Cardiac septum (tissue), 1 donor: ENCODE results near the gene POLE. TPM values are rescaled to one million over a fixed set of nuclear protein-coding genes. Genes with fewer than 3 reads are reported as not detected.
"Not testable (repeated sequence)": the region's sequence is repeated elsewhere in the genome, so short reads cannot be mapped to it uniquely, and the experiment has no call there.

Experiments used
- DNase-seq: peaks from one replicate; pipeline ENCODE4 v3.0.0-alpha.2; 2020; ENCODE audit warnings: low spot score
- intact Hi-C: fragments of 100-400 bp; cut with DNase I; formaldehyde crosslinking; loops from one replicate; pipeline ENCODE4 v1.14.0; 2022
- total RNA-seq: library from RNA; stranded (reverse); fragmentation: NEBNext Ultra II Directional; extraction: Animal tissue kit (Norgen Biotek cat#: 25700); gene quantifications from one replicate; pipeline ENCODE4 v1.2.1, GENCODE V29; 2021
- donor health status: DM: no; HTN: no; CAD: no.

The POLE gene
- total RNA-seq, 1 donor from 2014 or later, result 12.1 TPM

GRCh38 chr12:132692030-132692429 is 4.9 kb upstream of the POLE start:
- intact Hi-C loops, DNase-seq: not testable (repeated sequence)

- DNase-seq, result no peak
- intact Hi-C loops, result no loop called here
Measured at GRCh38 chr12:132690112-132690511, 3.0 kb upstream of the POLE start.

- no peak for DNase-seq
- intact Hi-C loops, result loop anchor here (5.0 kb wide), 1 partner anchor 73 kb away; the partner anchor contains the start of gene ANKLE2
Measured at GRCh38 chr12:132689227-132689626, 2.1 kb upstream of the POLE start.

GRCh38 chr12:132686825-132687210 is 324 bp downstream of the POLE start:
- DNase-seq, result no peak
- intact Hi-C loops, result loop anchor here (5.0 kb wide), 1 partner anchor 75 kb away; the partner anchor contains the start of gene ANKLE2

GRCh38 chr12:132685400-132685799 is 1.7 kb downstream of the POLE start:
- intact Hi-C loops, result loop anchor here (5.0 kb wide), 1 partner anchor 77 kb away; the partner anchor contains the start of gene ANKLE2
- no peak for DNase-seq

GRCh38 chr12:132677492-132677891 is 9.7 kb downstream of the POLE start:
- DNase-seq, result no peak
- intact Hi-C loops, result no loop called here

GRCh38 chr12:132675757-132676432 is 11.2 kb downstream of the POLE start:
- no peak for DNase-seq
- intact Hi-C loops, result no loop called here

- no peak for DNase-seq
- intact Hi-C loops, result no loop called here
Measured at GRCh38 chr12:132674561-132674960, 12.6 kb downstream of the POLE start.

GRCh38 chr12:132673288-132674179 is 13.6 kb downstream of the POLE start:
- intact Hi-C loops, result no loop called here
- DNase-seq, result no peak

- intact Hi-C loops, result no loop called here
- no peak for DNase-seq
Measured at GRCh38 chr12:132672678-132673077, 14.5 kb downstream of the POLE start.

GRCh38 chr12:132672116-132672515 is 15.0 kb downstream of the POLE start:
- intact Hi-C loops, result no loop called here
- no peak for DNase-seq

- DNase-seq, result no peak
- intact Hi-C loops, result no loop called here
Measured at GRCh38 chr12:132669166-132669879, 17.8 kb downstream of the POLE start.

- intact Hi-C loops, result no loop called here
Measured at GRCh38 chr12:132668191-132669088, 18.7 kb downstream of the POLE start.

GRCh38 chr12:132665794-132666193 is 21.3 kb downstream of the POLE start:
- intact Hi-C loops, result no loop called here
- DNase-seq, result no peak

More at GRCh38 chr12:132668191-132669088, 18.7 kb downstream of the POLE start:
- DNase-seq, result no peak

GRCh38 chr12:132665149-132665491 is 22.0 kb downstream of the POLE start:
- no peak for DNase-seq
- intact Hi-C loops, result no loop called here

- no peak for DNase-seq
- intact Hi-C loops, result no loop called here
Measured at GRCh38 chr12:132664206-132665148, 22.7 kb downstream of the POLE start.

- DNase-seq, result no peak
- intact Hi-C loops, result no loop called here
Measured at GRCh38 chr12:132662901-132663755, 24.0 kb downstream of the POLE start.
